Measurements from ENCODE around the gene VWA8.
"Not testable (repeated sequence)": the region's sequence is repeated elsewhere in the genome, so short reads cannot be mapped to it uniquely, and the experiment has no call there.

Gene VWA8

GRCh38 chr13:41962994-41963393, 2.1 kb upstream of the VWA8 start:
- DNase-seq: no peak

DNA sequence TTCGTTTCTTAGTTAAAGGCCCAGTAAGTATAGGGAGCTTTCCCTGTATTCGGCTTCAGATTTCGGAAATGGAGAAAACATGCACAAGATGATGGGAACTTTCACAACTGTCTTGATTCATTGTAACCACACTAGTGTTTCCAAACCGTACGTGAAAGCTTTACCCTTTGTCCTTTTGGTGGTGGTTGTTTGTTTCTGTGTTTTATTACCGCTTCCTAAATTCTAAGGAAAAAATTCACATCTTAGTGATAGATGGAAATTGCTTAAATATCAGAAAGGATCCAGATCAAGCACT, 504 bp upstream of the VWA8 start:
- no peak for DNase-seq

DNA sequence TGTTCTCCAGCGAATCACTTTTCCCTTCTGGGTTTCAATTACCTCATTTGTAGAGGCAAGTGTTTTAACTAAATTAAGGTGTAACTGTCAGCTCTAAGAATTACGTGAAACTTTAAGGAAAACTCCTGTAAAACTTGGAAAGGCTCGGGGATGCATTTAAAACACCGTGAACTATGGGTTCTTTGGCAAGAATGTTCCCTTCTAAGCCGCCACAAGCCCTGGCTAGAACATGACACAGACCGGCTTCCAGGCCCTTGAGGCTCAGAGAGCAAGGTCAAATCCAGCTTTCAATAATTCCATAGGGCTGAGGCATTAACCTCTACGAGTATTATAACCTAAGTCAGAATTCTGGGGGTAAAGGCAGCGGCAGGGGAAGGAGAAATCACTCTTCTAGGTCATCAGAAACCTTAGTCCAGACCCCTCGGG, 685 bp downstream of the VWA8 start:
- no peak for DNase-seq

DNA sequence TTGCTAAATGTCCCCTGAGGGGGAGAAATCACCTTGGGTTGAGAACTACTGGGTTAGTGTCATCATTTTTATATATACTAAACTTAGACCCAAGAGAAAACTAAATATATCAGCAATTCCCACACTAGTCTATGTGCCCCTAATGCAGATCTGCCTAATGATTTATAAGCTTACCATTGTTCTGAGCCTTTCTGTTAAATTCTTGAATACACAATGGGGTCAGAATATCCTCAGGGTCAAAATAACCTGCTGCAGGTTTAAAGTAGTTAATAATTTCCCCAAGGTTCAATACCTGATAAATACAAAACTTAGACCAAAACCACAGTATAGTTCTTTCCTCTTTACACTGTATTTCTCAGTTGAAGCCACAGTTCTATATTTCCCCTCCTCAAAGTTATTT, 4.6 kb downstream of the VWA8 start:
- DNase-seq: no peak

DNA sequence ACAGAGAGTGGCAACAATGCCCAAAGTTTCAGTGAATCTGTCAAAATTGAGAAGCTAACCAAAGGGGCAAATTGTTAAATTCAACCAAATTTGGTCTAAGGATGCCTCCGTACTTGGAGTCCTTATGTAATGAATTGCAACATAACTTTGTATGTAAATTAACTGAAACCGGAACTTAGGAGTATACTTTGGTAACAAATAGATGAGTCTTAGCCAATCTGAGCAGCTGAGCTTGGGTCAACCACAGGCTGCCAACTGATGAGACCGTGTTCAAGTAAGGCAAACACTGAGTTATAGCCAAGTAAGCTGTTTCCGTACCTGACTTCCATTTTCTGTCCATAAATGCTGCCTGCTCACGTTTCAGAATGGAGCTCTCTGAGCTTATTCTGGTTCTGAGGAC, 5.3 kb downstream of the VWA8 start:
- DNase-seq: no peak

GRCh38 chr13:41954226-41954625, 6.7 kb downstream of the VWA8 start:
- DNase-seq: no peak

DNA sequence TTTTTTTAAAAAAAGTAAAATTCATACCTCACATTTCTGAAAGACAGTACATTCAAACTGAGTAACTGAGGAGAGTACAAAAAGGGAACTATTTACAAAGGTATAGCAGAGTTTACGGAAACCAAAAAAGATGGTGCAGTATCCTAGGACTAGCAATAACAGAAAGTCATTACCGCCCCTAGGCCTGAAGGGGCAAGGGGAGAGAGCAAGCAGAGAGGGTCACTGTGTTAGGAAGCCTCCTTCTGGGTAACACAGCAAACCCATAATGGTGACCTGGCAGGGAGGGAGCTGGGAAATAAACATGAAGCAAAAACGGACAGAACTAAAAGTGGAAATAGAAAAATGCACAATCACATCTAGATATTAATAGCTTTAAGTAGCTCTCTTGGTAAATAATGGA, 8.2 kb downstream of the VWA8 start:
- DNase-seq: no peak

DNA sequence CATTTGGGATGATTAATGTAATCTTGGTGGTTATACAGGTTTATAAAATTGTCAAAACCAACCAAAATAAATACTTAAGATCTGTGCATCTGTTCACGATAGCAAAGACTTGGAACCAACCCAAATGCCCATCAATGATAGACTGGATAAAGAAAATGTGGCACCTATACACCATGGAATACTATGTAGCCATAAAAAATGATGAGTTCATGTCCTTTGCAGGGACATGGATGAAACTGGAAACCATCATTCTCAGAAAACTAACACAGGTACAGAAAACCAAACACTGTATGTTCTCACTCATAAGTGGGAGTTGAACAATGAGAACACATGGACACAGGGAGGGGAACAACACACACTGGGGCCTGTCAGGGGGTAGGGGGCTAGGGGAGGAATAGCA, 11.8 kb downstream of the VWA8 start:
- not testable (repeated sequence) for DNase-seq

- no peak for DNase-seq
These were observed 15.0 kb downstream of the VWA8 start for GRCh38 chr13:41945926-41946325.

GRCh38 chr13:41944635-41945397, 16.1 kb downstream of the VWA8 start:
- no peak for DNase-seq

DNA sequence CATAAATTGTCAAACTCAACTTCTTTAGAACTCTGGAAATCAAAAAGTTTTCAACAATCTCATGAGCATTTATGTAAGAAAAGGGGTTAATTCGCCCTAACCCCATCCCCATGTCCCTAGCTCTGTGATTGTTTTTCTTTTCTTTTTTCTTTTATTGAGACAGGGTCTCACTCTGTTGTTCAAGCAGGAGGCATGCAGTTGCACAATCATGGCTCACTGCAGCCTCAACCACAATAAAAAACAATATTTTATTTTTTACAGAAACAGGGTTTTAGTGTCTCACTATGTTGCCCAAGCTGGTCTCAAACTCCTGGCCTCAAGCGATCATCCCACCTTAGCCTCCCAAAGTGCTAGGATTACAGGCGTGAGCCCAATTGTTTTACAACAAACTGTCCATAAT, 16.7 kb downstream of the VWA8 start:
- DNase-seq: no peak

- DNase-seq: no peak
These were observed 18.3 kb downstream of the VWA8 start for GRCh38 chr13:41942462-41943094.

- DNase-seq: no peak
These were observed 19.7 kb downstream of the VWA8 start for GRCh38 chr13:41941174-41941573.

DNA sequence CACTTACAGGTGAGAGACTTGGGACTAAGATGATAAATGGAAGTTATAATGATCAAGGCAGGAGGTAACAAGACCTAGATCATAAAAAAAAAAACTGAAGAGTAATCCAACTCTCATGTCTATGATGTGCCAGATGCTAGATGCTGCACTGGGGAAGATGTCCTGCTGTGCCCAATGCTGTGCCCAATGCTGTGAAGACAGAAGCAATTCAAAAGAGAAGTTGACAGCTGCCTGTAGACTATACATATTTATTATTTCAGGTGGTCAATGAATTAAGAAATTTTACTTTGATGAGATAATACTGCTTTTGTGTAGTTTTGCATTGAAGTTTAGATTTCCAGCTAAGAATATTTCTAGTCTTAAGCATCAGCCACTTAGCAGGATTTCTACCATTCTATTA, 21.5 kb downstream of the VWA8 start:
- DNase-seq: no peak

DNA sequence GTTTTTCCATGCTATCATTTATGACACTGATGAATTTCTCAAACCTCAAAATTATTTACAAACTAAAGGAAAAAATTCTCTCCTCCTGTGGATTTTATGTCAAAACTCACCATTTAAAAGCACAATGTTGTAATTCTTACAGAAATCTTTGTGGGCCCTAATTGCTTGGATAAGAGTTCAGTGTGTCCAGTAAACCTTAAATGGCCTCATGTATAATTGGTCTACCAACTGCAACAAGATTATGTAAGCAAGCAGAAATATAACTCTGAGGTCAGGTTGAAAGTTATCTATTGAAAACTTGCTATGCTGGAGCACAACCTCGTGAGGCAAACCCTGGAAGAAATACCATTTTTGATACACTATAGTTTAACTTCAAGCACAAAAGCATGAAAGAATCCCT, 22.0 kb downstream of the VWA8 start:
- DNase-seq: no peak

DNA sequence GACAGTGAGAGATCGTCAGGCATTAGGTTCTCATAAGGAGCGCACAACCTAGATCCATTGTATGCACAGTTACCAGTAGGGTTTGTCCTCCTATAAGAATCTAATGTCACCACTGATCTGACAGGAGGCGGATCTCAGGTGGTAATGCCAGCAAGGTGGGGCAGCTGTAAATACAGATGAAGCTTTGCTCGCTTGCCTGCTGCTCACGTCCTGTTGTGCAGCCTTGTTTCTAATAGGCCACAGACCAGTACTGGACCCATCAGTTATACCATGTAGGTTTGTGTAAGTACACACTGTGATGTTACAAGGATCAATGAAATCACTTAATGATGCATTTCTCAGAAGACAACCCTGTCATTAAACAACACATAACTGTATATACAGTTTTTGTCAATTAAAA, 23.5 kb downstream of the VWA8 start:
- DNase-seq: no peak

DNA sequence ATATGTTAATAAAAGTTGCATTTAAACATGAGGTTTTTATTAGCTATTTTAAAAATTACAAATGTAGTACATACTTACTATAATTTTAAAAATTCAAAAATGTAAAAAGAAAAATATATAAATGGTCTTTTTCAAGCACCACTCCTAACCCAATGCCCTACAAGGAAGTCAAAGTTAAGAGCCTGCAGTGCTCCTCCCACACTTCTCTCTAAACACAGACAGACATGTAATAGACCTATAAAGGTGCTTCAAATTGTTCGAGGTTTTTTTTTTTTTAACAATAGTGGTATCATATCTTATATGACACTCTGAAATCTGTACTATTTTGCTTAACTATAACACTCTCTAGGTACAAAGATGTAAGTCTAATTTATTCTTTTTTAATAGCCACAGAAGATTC, 25.4 kb downstream of the VWA8 start:
- no peak for DNase-seq

DNA sequence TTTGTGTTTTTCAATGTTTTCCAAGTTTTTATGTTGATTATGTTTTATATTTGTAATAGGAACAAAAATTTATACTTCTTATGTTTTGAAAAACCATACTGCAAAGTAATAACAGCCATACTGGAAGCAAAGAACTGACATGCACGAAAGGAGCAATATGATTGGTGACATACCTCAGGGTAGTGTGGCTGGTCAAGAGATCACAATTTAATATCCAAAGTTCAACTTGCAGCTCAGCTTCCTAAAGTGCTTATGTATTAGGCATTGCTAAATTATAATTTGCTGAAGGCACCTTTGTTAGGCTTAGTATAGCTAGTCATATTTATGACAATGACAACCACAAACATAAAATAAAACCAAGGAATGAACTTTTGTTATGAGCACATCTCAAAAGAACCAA, 25.9 kb downstream of the VWA8 start:
- no peak for DNase-seq

DNA sequence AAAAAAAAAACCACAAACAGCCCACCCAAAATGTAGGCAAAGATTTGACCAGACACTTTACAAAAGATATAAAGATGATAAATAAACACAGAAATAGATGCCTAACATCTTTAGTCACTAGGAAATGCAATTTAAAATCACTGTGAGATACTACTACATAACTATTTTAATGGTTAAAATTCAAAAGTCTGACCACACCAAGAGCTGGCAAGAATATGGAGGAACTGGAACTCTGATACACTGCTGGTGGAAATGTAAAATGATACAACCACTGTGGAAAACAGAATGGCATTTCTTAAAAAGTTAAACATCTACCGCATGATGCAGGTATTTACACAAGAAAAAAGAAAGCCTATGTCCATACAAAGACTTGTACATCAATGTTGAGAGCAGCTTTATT, 26.8 kb downstream of the VWA8 start:
- no peak for DNase-seq

GRCh38 chr13:41931337-41931736, 29.6 kb downstream of the VWA8 start:
- DNase-seq: no peak

GRCh38 chr13:41930154-41930553, 30.8 kb downstream of the VWA8 start:
- DNase-seq: no peak

- no peak for DNase-seq
These were observed 32.6 kb downstream of the VWA8 start for GRCh38 chr13:41928323-41928722.

DNA sequence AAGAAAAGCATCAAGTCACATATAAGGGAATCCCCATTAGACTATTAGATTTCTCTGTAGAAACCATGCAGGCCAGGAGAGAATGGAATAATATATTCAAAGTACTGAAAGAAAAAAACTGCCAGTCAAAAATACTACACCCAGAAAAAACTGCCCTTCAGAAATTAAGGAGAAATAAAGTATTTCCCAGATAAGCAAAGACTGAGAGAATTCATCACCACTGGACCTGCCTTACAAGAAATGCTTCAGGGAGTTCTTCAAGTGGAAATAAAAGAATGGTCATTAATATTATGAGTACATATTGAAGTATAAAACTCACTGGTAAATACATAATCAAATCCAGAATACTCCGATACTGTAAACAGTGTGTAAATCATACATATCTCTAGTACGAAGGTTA, 35.9 kb downstream of the VWA8 start:
- no peak for DNase-seq

DNA sequence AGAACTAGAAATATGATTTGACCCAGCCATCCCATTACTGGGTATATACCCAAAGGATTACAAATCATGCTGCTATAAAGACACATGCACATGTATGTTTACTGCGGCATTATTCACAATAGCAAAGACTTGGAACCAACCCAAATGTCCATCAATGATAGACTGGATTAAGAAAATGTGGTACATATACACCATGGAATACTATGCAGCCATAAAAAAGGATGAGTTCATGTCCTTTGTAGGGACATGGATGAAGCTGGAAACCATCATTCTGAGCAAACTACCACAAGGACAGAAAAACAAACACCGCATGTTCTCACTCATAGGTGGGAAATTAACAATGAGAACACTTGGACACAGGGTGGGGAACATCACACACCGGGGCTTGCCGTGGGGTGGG, 38.0 kb downstream of the VWA8 start:
- DNase-seq: not testable (repeated sequence)

All from CD4-positive, alpha-beta T cell treated with Interleukin-4 for 1 hour (primary cell).